SK-N-SH treated with all-trans-retinoic acid at 6 μM for 48 hours (cell line): ENCODE data around the gene LRCOL1.

ENCODE experiments used
- ATAC-seq: fragments of 200-7000 bp; cut with Tn5 transposase; 3 replicates; pipeline ENCODE4 v1.9.1; 2020; ENCODE audit warnings: mild to moderate bottlenecking, moderate library complexity
- ARNTL ChIP-seq: fragments of 450-650 bp; formaldehyde crosslinking; IDR thresholded peaks from 2 replicates; pipeline ENCODE4 v1.5.0; 2020; ENCODE audit warnings: low read depth, mild to moderate bottlenecking, moderate library complexity, borderline replicate concordance
- BACH2 ChIP-seq: fragments of 250-450 bp; sonication (Bioruptor Pico); IDR thresholded peaks from 2 replicates; pipeline ENCODE4 v1.9.0; 2021; ENCODE audit warnings: mild to moderate bottlenecking, borderline replicate concordance
- CREB5 ChIP-seq: fragments of 250-450 bp; sonication (Bioruptor Pico); IDR thresholded peaks from 2 replicates; pipeline ENCODE4 v1.5.1; 2020; ENCODE audit warnings: low read depth, mild to moderate bottlenecking, moderate library complexity
- CSDC2 ChIP-seq: fragments of 250-450 bp; sonication (Bioruptor Pico); IDR thresholded peaks from 2 replicates; pipeline ENCODE4 v1.5.0; 2020; ENCODE audit warnings: mild to moderate bottlenecking, moderate library complexity
- ESRRG ChIP-seq: fragments of 250-450 bp; sonication (Bioruptor Pico); IDR thresholded peaks from 2 replicates; pipeline ENCODE4 v1.6.1; 2021; ENCODE audit warnings: mild to moderate bottlenecking
- ISL1 ChIP-seq: fragments of 250-450 bp; sonication (Bioruptor Pico); IDR thresholded peaks from 2 replicates; pipeline ENCODE4 v2.1.2; 2022; ENCODE audit warnings: mild to moderate bottlenecking, moderate library complexity
- PPARA ChIP-seq: fragments of 250-450 bp; sonication (Bioruptor Pico); IDR thresholded peaks from 2 replicates; pipeline ENCODE4 v1.5.0; 2020; ENCODE audit warnings: mild to moderate bottlenecking, borderline replicate concordance
- RARB ChIP-seq: fragments of 250-450 bp; sonication (Bioruptor Pico); IDR thresholded peaks from 2 replicates; pipeline ENCODE4 v1.8.0; 2021; ENCODE audit warnings: mild to moderate bottlenecking, moderate library complexity
- SNAI2 ChIP-seq: fragments of 250-450 bp; sonication (Bioruptor Pico); IDR thresholded peaks from 2 replicates; pipeline ENCODE4 v1.5.0; 2020; ENCODE audit warnings: mild to moderate bottlenecking, moderate library complexity
- TCF4 ChIP-seq: fragments of 250-450 bp; sonication (Bioruptor Pico); IDR thresholded peaks from 2 replicates; pipeline ENCODE4 v1.8.0; 2021; ENCODE audit warnings: mild to moderate bottlenecking, moderate library complexity, borderline replicate concordance
- TOX ChIP-seq: fragments of 250-450 bp; sonication (Bioruptor Pico); IDR thresholded peaks from 2 replicates; pipeline ENCODE4 v1.8.0; 2021; ENCODE audit warnings: mild to moderate bottlenecking, moderate library complexity, borderline replicate concordance
- ZC3H10 ChIP-seq: fragments of 250-450 bp; sonication (Bioruptor Pico); IDR thresholded peaks from 2 replicates; pipeline ENCODE4 v1.5.1; 2021; ENCODE audit warnings: mild to moderate bottlenecking, moderate library complexity
- ZFP3 ChIP-seq: fragments of 250-450 bp; sonication (Bioruptor Pico); IDR thresholded peaks from 2 replicates; pipeline ENCODE4 v1.5.0; 2020; ENCODE audit warnings: mild to moderate bottlenecking, moderate library complexity
- ZFP30 ChIP-seq: fragments of 450-650 bp; formaldehyde crosslinking; IDR thresholded peaks from 2 replicates; pipeline ENCODE4 v1.5.0; 2022; ENCODE audit warnings: mild to moderate bottlenecking, moderate library complexity
- ZNF565 ChIP-seq: fragments of 450-650 bp; formaldehyde crosslinking; conservative IDR thresholded peaks from 2 replicates; pipeline ENCODE4 v1.5.0; 2020; ENCODE audit warnings: low read depth, mild to moderate bottlenecking, moderate library complexity
- ZNF70 ChIP-seq: fragments of 450-650 bp; formaldehyde crosslinking; IDR thresholded peaks from 2 replicates; pipeline ENCODE4 v1.5.0; 2020; ENCODE audit warnings: mild to moderate bottlenecking, moderate library complexity
- ZNF8 ChIP-seq: fragments of 450-650 bp; formaldehyde crosslinking; IDR thresholded peaks from 2 replicates; pipeline ENCODE4 v1.5.0; 2020; ENCODE audit warnings: mild to moderate bottlenecking, moderate library complexity
- TF ChIP-seq, protein P1 (sequence below): fragments of 250-450 bp; sonication (Bioruptor Pico); IDR thresholded peaks from 2 replicates; pipeline ENCODE4 v1.8.0; 2020; ENCODE audit warnings: mild to moderate bottlenecking, moderate library complexity, borderline replicate concordance
- TF ChIP-seq, protein P2 (sequence below): fragments of 250-450 bp; sonication (Bioruptor Pico); IDR thresholded peaks from 2 replicates; pipeline ENCODE4 v1.5.0; 2020; ENCODE audit warnings: mild to moderate bottlenecking, moderate library complexity

LRCOL1 gene

DNA sequence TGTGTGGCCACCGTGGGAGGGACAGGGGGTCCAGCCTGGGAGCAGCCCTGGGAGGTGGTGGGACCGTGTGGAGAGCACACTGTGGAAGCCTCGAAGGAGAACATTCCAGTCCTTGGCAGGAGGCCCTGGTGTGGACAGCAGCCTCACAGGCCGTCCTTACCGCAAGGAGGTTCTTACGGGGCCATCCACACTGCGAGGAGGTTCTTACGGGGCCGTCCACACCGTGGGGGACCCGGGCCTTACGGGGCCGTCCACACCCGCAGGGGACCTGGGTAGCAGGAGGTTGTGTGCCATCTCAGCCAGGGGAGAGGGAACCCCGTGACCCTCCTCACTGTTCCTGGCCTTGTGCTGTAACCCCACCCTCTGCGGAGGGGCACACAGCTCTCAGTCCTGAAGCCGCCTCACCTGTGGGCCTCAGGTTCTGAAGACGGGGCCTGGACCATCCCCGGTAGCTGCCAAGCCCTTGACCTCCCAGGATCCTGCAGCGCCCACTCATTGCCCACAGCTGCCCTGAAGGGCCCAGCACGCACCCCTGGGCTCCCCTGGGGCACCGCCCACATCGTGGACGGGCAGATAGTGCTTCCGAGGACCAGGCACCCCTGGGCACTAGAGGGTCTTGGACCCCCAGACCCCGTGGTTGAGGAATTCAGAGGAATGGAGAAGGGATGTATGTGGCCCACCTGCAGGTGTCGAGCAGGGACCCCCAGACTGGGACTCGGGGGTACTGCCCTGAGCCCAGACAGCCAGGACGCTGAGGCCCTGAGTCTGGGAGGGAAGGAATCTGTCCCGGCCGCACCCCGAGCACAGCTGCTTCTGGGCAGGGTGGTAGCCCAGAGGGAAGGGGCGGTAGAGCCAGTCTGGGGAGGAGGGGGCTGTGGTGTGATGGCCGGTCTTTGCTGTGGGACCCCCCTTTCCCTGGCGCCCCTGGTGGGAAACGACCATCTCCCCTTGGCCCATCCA is 37.3 kb downstream of the LRCOL1 start:
- ATAC-seq = no peak
- TF ChIP-seq, protein P1, sequence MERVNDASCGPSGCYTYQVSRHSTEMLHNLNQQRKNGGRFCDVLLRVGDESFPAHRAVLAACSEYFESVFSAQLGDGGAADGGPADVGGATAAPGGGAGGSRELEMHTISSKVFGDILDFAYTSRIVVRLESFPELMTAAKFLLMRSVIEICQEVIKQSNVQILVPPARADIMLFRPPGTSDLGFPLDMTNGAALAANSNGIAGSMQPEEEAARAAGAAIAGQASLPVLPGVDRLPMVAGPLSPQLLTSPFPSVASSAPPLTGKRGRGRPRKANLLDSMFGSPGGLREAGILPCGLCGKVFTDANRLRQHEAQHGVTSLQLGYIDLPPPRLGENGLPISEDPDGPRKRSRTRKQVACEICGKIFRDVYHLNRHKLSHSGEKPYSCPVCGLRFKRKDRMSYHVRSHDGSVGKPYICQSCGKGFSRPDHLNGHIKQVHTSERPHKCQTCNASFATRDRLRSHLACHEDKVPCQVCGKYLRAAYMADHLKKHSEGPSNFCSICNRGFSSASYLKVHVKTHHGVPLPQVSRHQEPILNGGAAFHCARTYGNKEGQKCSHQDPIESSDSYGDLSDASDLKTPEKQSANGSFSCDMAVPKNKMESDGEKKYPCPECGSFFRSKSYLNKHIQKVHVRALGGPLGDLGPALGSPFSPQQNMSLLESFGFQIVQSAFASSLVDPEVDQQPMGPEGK (CRISPR knock-in tag) = no peak
- TF ChIP-seq TOX (CRISPR knock-in tag) (no peak), CSDC2 (CRISPR knock-in tag) (no peak), ZNF8 (CRISPR knock-in tag) (no peak), SNAI2 (CRISPR knock-in tag) (no peak), ZFP30 (no peak), ZNF565 (CRISPR knock-in tag) (no peak)
- TF ChIP-seq, protein P2, sequence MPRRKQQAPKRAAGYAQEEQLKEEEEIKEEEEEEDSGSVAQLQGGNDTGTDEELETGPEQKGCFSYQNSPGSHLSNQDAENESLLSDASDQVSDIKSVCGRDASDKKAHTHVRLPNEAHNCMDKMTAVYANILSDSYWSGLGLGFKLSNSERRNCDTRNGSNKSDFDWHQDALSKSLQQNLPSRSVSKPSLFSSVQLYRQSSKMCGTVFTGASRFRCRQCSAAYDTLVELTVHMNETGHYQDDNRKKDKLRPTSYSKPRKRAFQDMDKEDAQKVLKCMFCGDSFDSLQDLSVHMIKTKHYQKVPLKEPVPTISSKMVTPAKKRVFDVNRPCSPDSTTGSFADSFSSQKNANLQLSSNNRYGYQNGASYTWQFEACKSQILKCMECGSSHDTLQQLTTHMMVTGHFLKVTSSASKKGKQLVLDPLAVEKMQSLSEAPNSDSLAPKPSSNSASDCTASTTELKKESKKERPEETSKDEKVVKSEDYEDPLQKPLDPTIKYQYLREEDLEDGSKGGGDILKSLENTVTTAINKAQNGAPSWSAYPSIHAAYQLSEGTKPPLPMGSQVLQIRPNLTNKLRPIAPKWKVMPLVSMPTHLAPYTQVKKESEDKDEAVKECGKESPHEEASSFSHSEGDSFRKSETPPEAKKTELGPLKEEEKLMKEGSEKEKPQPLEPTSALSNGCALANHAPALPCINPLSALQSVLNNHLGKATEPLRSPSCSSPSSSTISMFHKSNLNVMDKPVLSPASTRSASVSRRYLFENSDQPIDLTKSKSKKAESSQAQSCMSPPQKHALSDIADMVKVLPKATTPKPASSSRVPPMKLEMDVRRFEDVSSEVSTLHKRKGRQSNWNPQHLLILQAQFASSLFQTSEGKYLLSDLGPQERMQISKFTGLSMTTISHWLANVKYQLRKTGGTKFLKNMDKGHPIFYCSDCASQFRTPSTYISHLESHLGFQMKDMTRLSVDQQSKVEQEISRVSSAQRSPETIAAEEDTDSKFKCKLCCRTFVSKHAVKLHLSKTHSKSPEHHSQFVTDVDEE (CRISPR knock-in tag) = no peak

GRCh38 chr12:132572106-132572505 is 38.3 kb downstream of the LRCOL1 start:
- ATAC-seq = no peak
- TF ChIP-seq, protein P1 (CRISPR knock-in tag) = no peak
- TF ChIP-seq ZFP3 (CRISPR knock-in tag) (no peak), TOX (CRISPR knock-in tag) (no peak), ARNTL (CRISPR knock-in tag) (no peak), SNAI2 (CRISPR knock-in tag) (no peak), ZNF70 (CRISPR knock-in tag) (no peak)
- TF ChIP-seq, all 23 proteins: peak for 0

- no peak for ATAC-seq
- no peak for TF ChIP-seq ZFP3 (CRISPR knock-in tag)
- TF ChIP-seq, protein P2 (CRISPR knock-in tag) = no peak
- TF ChIP-seq ZNF70 (CRISPR knock-in tag) = no peak
Measured at GRCh38 chr12:132571598-132571997, 38.8 kb downstream of the LRCOL1 start.

- TF ChIP-seq ZC3H10 (no peak), ESRRG (CRISPR knock-in tag) (no peak), ZNF70 (CRISPR knock-in tag) (no peak), CREB5 (CRISPR knock-in tag) (no peak), PPARA (no peak), ZFP3 (CRISPR knock-in tag) (no peak), ZNF8 (CRISPR knock-in tag) (no peak), TCF4 (CRISPR knock-in tag) (no peak), ISL1 (CRISPR knock-in tag) (no peak), ZFP30 (no peak), RARB (CRISPR knock-in tag) (no peak), BACH2 (CRISPR knock-in tag) (no peak)
- TF ChIP-seq, protein P2 (CRISPR knock-in tag) = no peak
- TF ChIP-seq, all 23 proteins: peak for 0
- ATAC-seq = no peak
Measured at GRCh38 chr12:132571051-132571450, 39.3 kb downstream of the LRCOL1 start.
